Astrocyte (in vitro differentiated cells and primary cell): Measurements from ENCODE around the gene NFU1. TPM values are rescaled to one million over a fixed set of nuclear protein-coding genes. Genes with fewer than 3 reads are reported as not detected.

ENCODE experiments used
- DNase-seq: peaks from one replicate; pipeline ENCODE4 v3.0.0-alpha.2; 2010; ENCODE audit warnings: low read depth
- FAIRE-seq: peaks from 2 replicates; lab custom pipeline; 2011; peaks lifted over from hg19 to GRCh38; lab: Jason Lieb, UNC
- H2AFZ ChIP-seq: 2 replicates; pipeline ENCODE4 v1.6.0; 2012; ENCODE audit warnings: low read depth, low read length, inconsistent platforms
- H3K27ac ChIP-seq: 2 replicates; pipeline ENCODE4 v1.5.1; 2011; ENCODE audit warnings: low read depth, low read length, inconsistent platforms
- H3K27me3 ChIP-seq: 2 replicates; pipeline ENCODE4 v1.6.0; 2011; ENCODE audit warnings: low read length, inconsistent platforms; ENCODE audit not compliant: insufficient read depth
- H3K36me3 ChIP-seq: 2 replicates; pipeline ENCODE4 v1.5.1; 2011; ENCODE audit warnings: low read length, inconsistent platforms; ENCODE audit not compliant: insufficient read depth
- H3K4me1 ChIP-seq: 2 replicates; pipeline ENCODE4 v1.5.1; 2011; ENCODE audit warnings: low read length, inconsistent platforms; ENCODE audit not compliant: insufficient read depth
- H3K4me2 ChIP-seq: 2 replicates; pipeline ENCODE4 v1.6.0; 2012; ENCODE audit warnings: low read length, inconsistent platforms
- H3K4me3 ChIP-seq: 2 replicates; pipeline ENCODE4 v1.5.1; 2011; ENCODE audit warnings: low read depth, mild to moderate bottlenecking, low read length, inconsistent platforms; ENCODE audit not compliant: insufficient read depth
- H3K79me2 ChIP-seq: 2 replicates; pipeline ENCODE4 v1.6.0; 2012; ENCODE audit warnings: mild to moderate bottlenecking, low read length, inconsistent platforms; ENCODE audit not compliant: insufficient read depth
- H3K9ac ChIP-seq: 2 replicates; pipeline ENCODE4 v1.6.0; 2012; ENCODE audit warnings: mild to moderate bottlenecking, low read length, inconsistent platforms
- H3K9me3 ChIP-seq: 2 replicates; pipeline ENCODE4 v1.5.1; 2012; ENCODE audit warnings: low read depth, mild to moderate bottlenecking, low read length, inconsistent platforms; ENCODE audit not compliant: insufficient read depth
- H4K20me1 ChIP-seq: 2 replicates; pipeline ENCODE4 v1.6.0; 2012; ENCODE audit warnings: low read length, inconsistent platforms; ENCODE audit not compliant: insufficient read depth
- H3K27ac Mint-ChIP-seq: one replicate; pipeline ENCODE4 v1.8.0; 2021; ENCODE audit warnings: mild to moderate bottlenecking, mixed read lengths; ENCODE audit not compliant: unreplicated experiment
- H3K27me3 Mint-ChIP-seq: one replicate; pipeline ENCODE4 v1.8.0; 2021; ENCODE audit warnings: low read depth, mixed read lengths; ENCODE audit not compliant: unreplicated experiment
- H3K36me3 Mint-ChIP-seq: one replicate; pipeline ENCODE4 v1.8.0; 2021; ENCODE audit warnings: low read depth, mixed read lengths; ENCODE audit not compliant: unreplicated experiment
- H3K4me1 Mint-ChIP-seq: one replicate; pipeline ENCODE4 v1.8.0; 2021; ENCODE audit warnings: low read depth, mixed read lengths; ENCODE audit not compliant: unreplicated experiment
- H3K4me3 Mint-ChIP-seq: one replicate; pipeline ENCODE4 v1.8.0; 2021; ENCODE audit warnings: mild to moderate bottlenecking, moderate library complexity, mixed read lengths; ENCODE audit not compliant: unreplicated experiment
- H3K9me3 Mint-ChIP-seq: one replicate; pipeline ENCODE4 v1.8.0; 2021; ENCODE audit warnings: mild to moderate bottlenecking, mixed read lengths; ENCODE audit not compliant: unreplicated experiment
- EZH2 ChIP-seq: IDR thresholded peaks from 2 replicates; pipeline ENCODE4 v1.6.1; 2012; ENCODE audit warnings: mild to moderate bottlenecking, low read length, inconsistent platforms; ENCODE audit not compliant: insufficient read depth
- total RNA-seq: library from RNA; stranded (reverse); gene quantifications from 2 replicates; pipeline ENCODE4 v1.2.1, GENCODE V29; 2021
- TF ChIP-seq, protein P1 (sequence below): IDR thresholded peaks from 2 replicates; pipeline ENCODE4 v1.5.1; 2011; ENCODE audit warnings: low read depth, mild to moderate bottlenecking, inconsistent platforms, low read length, moderate library complexity; ENCODE audit not compliant: insufficient read depth

Gene NFU1
- total RNA-seq, 1 donor from 2014 or later = 46.6 TPM

DNA sequence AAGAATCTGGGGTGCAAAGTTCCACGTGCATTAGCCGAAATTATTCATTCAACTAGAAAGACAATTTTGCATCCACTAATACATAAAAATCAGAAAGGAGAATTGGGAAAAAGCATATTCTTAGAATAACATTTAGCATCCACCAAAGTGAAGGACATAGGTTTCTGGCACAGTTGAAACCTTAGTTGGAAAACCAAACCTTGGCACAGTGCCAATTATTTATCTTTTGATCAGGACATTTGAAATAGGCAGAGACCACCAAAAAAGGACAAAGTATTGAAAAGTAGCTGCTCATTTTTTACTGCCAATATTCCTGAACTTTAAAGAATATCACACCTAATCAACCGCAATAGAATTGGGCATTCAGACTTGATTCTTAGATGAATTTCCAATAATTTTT, 25.5 kb upstream of the NFU1 start:
- H3K9ac ChIP-seq = no peak overlapping the region
- no peaks in the 10 kb centered on the region for H3K9me3 ChIP-seq
- H3K4me1 ChIP-seq = no peaks in the 10 kb centered on the region
- DNase-seq (no peak), FAIRE-seq (no peak)
- no peak overlapping the region for H3K4me2 ChIP-seq
- peaks cover 4% of the 10 kb centered on the region for H4K20me1 ChIP-seq
- Mint-ChIP-seq H3K36me3 (peaks cover 25% of the 10 kb centered on the region), H3K4me3 (no peak overlapping the region), H3K27ac (no peak overlapping the region), H3K9me3 (no peaks in the 10 kb centered on the region), H3K27me3 (no peaks in the 10 kb centered on the region), H3K4me1 (peaks cover 5% of the 10 kb centered on the region)
- TF ChIP-seq, protein P1, sequence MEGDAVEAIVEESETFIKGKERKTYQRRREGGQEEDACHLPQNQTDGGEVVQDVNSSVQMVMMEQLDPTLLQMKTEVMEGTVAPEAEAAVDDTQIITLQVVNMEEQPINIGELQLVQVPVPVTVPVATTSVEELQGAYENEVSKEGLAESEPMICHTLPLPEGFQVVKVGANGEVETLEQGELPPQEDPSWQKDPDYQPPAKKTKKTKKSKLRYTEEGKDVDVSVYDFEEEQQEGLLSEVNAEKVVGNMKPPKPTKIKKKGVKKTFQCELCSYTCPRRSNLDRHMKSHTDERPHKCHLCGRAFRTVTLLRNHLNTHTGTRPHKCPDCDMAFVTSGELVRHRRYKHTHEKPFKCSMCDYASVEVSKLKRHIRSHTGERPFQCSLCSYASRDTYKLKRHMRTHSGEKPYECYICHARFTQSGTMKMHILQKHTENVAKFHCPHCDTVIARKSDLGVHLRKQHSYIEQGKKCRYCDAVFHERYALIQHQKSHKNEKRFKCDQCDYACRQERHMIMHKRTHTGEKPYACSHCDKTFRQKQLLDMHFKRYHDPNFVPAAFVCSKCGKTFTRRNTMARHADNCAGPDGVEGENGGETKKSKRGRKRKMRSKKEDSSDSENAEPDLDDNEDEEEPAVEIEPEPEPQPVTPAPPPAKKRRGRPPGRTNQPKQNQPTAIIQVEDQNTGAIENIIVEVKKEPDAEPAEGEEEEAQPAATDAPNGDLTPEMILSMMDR = no peak
- no peak for TF ChIP-seq EZH2
- H3K79me2 ChIP-seq = no peaks in the 10 kb centered on the region
- no peak overlapping the region for H3K4me3 ChIP-seq
- H3K27me3 ChIP-seq = no peaks in the 10 kb centered on the region
- no peak overlapping the region for H3K27ac ChIP-seq
- peaks cover 4% of the 10 kb centered on the region for H3K36me3 ChIP-seq
- no peak overlapping the region for H2AFZ ChIP-seq

DNA sequence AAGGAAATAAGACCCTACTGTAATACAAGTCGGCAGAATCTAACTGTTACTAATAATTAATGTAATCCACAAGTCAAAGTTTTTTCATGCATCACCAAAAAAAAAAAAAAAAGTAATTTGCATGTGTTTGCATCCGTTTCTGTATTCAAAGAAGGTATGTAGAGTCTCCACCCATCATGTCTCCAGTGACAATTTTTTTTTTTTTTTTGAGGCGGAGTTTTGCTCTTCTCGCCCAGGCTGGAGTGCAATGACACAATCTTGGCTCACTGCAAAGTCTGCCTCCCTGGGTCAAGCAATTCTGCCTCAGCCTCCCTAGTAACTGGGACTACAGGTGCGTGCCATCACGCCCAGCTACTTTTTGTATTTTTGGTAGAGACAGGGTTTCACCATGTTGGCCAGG, 24.2 kb upstream of the NFU1 start:
- H3K9me3 ChIP-seq = no peaks in the 10 kb centered on the region

DNA sequence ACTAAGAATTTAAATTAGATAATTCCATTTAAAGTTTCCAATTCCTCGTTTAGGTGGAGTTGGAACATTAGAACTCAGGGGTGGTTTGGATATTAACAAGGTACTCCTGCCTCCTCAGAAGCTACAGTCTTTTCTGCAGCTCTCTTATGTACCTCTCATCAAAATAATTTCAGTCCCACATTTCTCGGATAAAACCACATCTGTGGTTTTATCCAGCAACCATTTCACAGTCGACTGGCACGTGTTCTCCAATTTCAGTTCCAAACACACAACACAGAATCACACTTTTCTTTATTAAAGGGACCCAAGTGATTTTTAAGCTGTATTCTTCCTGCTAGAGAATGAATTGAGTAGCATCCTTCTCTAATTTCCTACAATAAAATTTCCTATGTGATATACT, 22.7 kb upstream of the NFU1 start:
- Histone ChIP-seq H3K36me3 (peaks cover 4% of the 10 kb centered on the region), H3K9ac (no peak overlapping the region), H4K20me1 (peaks cover 4% of the 10 kb centered on the region), H3K79me2 (no peaks in the 10 kb centered on the region), H2AFZ (no peak overlapping the region), H3K27ac (no peak overlapping the region), H3K4me1 (no peaks in the 10 kb centered on the region), H3K9me3 (no peaks in the 10 kb centered on the region), H3K4me3 (no peak overlapping the region), H3K4me2 (no peak overlapping the region), H3K27me3 (no peaks in the 10 kb centered on the region)
- H3K9me3 Mint-ChIP-seq = no peaks in the 10 kb centered on the region
- H3K27ac Mint-ChIP-seq = no peak overlapping the region
- no peak overlapping the region for H3K4me3 Mint-ChIP-seq
- TF ChIP-seq, protein P1 = no peak
- TF ChIP-seq EZH2 = no peak
- FAIRE-seq (no peak), DNase-seq (no peak)
- no peaks in the 10 kb centered on the region for H3K4me1 Mint-ChIP-seq
- H3K27me3 Mint-ChIP-seq = no peaks in the 10 kb centered on the region
- H3K36me3 Mint-ChIP-seq = peaks cover 12% of the 10 kb centered on the region

More for the DNA sequence above, 24.2 kb upstream of the NFU1 start:
- peaks cover under 1% of the 10 kb centered on the region for H3K4me1 Mint-ChIP-seq
- H3K36me3 Mint-ChIP-seq = peaks cover 25% of the 10 kb centered on the region
- TF ChIP-seq, protein P1 = no peak
- TF ChIP-seq EZH2 = no peak
- Histone ChIP-seq H4K20me1 (peaks cover 4% of the 10 kb centered on the region), H3K79me2 (no peaks in the 10 kb centered on the region), H2AFZ (no peak overlapping the region), H3K4me2 (no peak overlapping the region), H3K4me1 (no peaks in the 10 kb centered on the region), H3K36me3 (peaks cover 4% of the 10 kb centered on the region), H3K27ac (no peak overlapping the region), H3K4me3 (no peak overlapping the region), H3K27me3 (no peaks in the 10 kb centered on the region), H3K9ac (no peak overlapping the region)
- no peaks in the 10 kb centered on the region for H3K27me3 Mint-ChIP-seq
- no peak overlapping the region for H3K4me3 Mint-ChIP-seq
- DNase-seq = no peak
- no peaks in the 10 kb centered on the region for H3K9me3 Mint-ChIP-seq
- H3K27ac Mint-ChIP-seq = no peak overlapping the region
- no peak for FAIRE-seq
